Stomach (tissue), 4 donors: ENCODE measurements around the gene ANTXRL.
"Not testable (repeated sequence)": the region's sequence is repeated elsewhere in the genome, so short reads cannot be mapped to it uniquely, and the experiment has no call there.

Source experiments
- POLR2AphosphoS5 ChIP-seq, 3 donors: sonication (generic); formaldehyde crosslinking; IDR thresholded peaks; one replicate each; pipeline ENCODE4 v1.6.1; 2016; ENCODE audit warnings: antibody characterized with exemption in 3 of 3
- TF ChIP-seq, protein P1 (sequence below), 7 experiments: fragments of 450-650 bp in 4 of 7; fragments of 200-600 bp in 3 of 7; sonication (generic) in 3 of 7; IDR thresholded peaks; one replicate each; pipeline ENCODE4 v1.5.1; 2016 to 2019; ENCODE audit warnings: antibody characterized with exemption in 7 of 7, control low read depth in 2 of 7, mild to moderate bottlenecking in 1 of 7

- not testable (repeated sequence) for TF ChIP-seq POLR2AphosphoS5 (IDR thresholded peaks at IDR 0.05)
- TF ChIP-seq, protein P1, sequence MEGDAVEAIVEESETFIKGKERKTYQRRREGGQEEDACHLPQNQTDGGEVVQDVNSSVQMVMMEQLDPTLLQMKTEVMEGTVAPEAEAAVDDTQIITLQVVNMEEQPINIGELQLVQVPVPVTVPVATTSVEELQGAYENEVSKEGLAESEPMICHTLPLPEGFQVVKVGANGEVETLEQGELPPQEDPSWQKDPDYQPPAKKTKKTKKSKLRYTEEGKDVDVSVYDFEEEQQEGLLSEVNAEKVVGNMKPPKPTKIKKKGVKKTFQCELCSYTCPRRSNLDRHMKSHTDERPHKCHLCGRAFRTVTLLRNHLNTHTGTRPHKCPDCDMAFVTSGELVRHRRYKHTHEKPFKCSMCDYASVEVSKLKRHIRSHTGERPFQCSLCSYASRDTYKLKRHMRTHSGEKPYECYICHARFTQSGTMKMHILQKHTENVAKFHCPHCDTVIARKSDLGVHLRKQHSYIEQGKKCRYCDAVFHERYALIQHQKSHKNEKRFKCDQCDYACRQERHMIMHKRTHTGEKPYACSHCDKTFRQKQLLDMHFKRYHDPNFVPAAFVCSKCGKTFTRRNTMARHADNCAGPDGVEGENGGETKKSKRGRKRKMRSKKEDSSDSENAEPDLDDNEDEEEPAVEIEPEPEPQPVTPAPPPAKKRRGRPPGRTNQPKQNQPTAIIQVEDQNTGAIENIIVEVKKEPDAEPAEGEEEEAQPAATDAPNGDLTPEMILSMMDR (IDR thresholded peaks at IDR 0.05) = not testable (repeated sequence)
These were observed 17.2 kb upstream of the ANTXRL start for GRCh38 chr10:46269554-46270053.
